PFSK-1 (cell line): ENCODE measurements around the gene BEAN1.

Source experiments
- POLR2AphosphoS5 ChIP-seq: IDR thresholded peaks from 2 replicates; pipeline ENCODE4 v1.6.1; 2012; ENCODE audit warnings: low read depth, mild to moderate bottlenecking, control low read depth, low read length, moderate library complexity
- REST ChIP-seq, 2 experiments: IDR thresholded peaks; 2 replicates each; pipeline versions ENCODE4 v1.6.1 to v1.8.0; 2011 to 2012; ENCODE audit warnings: low read depth in 2 of 2, low read length in 2 of 2, control low read depth in 1 of 2, inconsistent platforms in 1 of 2, mild to moderate bottlenecking in 1 of 2, moderate library complexity in 1 of 2; ENCODE audit not compliant: insufficient read depth in 1 of 2
- SIN3A ChIP-seq: IDR thresholded peaks from 2 replicates; pipeline ENCODE4 v1.6.1; 2012; ENCODE audit warnings: mild to moderate bottlenecking, low read length, moderate library complexity, borderline replicate concordance; ENCODE audit not compliant: insufficient read depth
- TAF1 ChIP-seq: IDR thresholded peaks from 2 replicates; pipeline ENCODE4 v1.6.1; 2012; ENCODE audit warnings: low read length, control low read depth, borderline replicate concordance; ENCODE audit not compliant: insufficient read depth

GRCh38 chr16:66484453-66485213 lies 57.5 kb downstream of the BEAN1 start:
- TF ChIP-seq REST (IDR thresholded peaks at IDR 0.05; ENCODE audit: insufficient read depth in 1 of 2, low read depth in 2 of 2, low read length in 2 of 2) (no peak), SIN3A (no peak), TAF1 (no peak), POLR2AphosphoS5 (no peak)
